Stimulated activated CD8-positive, alpha-beta memory T cell treated with anti-CD3 and anti-CD28 coated beads, Interleukin-15, amount 100 ng/mL, for 48 hours (primary cell): Measurements from ENCODE around the gene KRTCAP3.

Experiments
- DNase-seq, 2 donors: peaks; one replicate each; pipeline ENCODE4 v3.0.0-alpha.2; 2020; ENCODE audit warnings: low read depth in 2 of 2

KRTCAP3 gene

DNA sequence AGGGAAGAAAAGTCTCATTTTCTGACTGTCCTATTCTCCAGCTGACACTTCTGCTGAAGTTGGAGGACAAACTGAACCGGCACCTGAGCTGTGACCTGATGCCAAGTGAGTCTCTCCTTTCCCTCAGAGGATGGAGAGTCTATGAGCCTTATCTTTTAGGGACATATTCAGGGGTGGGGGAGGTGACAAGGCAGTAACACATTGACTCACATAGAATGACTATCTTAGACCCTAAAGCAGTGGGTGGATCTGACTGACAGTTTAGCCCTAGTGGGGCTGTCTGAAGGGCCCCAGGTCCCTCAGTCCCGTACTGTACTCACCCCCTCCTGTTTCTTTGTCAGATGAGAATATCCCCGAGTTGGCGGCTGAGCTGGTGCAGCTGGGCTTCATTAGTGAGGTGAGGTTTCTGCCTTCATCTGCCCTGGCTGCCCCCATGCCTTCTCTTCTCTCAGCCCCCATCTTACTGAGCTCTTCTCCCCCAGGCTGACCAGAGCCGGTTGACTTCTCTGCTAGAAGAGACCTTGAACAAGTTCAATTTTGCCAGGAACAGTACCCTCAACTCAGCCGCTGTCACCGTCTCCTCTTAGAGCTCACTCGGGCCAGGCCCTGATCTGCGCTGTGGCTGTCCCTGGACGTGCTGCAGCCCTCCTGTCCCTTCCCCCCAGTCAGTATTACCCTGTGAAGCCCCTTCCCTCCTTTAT, 805 bp upstream of the KRTCAP3 start:
- no peak for DNase-seq

DNA sequence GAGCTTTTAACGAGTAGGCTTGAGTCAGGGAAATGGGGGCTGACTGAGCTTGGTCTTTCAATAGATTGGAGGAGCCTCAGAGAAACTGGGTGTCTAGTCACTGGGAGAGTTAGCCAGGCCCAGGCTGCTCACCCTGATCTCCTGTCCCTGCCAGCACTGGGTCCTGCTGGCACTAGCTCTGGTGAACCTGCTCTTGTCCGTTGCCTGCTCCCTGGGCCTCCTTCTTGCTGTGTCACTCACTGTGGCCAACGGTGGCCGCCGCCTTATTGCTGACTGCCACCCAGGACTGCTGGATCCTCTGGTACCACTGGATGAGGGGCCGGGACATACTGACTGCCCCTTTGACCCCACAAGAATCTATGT, 720 bp downstream of the KRTCAP3 start:
- no peak for DNase-seq

DNA sequence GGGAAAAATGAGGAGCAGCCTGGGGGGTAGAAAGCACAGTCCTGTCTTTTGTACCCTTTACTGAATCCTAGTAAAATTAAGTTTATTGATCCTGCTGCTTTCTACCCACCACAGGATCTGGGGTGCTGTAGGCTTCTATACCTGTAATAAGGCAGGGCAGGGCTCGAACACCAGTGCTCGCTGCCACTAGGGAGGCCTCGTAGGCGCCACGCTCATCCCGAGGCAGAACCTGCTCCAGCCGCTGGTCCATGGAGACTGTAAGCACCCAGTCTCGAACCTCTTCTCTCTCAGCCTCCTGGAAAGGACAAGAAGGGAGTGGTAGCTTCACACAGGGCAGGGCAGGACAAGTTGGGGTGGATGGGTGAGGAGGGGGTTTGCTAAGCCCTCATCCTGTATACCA, 3.0 kb downstream of the KRTCAP3 start:
- DNase-seq, result no peak

DNA sequence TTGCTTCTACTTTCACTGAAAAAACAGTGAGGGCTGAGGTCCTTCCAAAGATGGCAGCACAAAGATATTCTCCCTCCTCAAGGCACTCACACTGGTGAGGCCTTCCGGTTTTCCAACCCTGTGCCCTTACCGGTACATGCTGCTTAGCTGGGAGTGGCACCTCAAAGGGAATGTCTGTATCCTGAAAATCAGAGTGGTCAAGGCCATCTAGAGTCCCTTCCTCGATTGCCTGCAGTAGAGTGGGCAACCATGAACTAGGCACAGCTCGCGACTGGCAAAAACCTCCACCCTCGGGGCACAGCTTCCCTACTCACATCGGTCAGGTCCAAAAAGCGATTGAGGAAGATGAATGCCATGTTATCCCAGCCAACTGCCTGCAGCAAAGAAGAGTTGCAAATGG, 3.4 kb downstream of the KRTCAP3 start:
- no peak for DNase-seq

DNA sequence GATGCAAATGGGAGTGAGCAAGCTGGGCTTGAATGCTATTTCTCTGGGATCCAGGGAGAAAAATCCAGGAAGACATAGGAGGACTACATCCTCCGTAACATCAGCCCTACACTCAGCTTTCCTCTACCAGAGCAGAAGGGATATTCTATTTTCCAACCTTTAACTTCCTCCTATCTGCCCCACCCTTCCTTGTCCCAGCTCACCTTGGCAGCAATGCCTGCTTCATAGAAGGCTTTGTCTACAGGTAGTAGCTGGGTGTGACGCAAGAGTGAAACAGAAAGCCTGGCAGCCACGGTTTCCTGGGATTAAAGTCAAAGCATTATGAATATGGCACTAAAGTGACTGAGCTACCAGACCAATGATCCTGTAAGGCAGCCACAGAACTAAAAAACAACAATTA, 3.9 kb downstream of the KRTCAP3 start:
- DNase-seq, result no peak

DNA sequence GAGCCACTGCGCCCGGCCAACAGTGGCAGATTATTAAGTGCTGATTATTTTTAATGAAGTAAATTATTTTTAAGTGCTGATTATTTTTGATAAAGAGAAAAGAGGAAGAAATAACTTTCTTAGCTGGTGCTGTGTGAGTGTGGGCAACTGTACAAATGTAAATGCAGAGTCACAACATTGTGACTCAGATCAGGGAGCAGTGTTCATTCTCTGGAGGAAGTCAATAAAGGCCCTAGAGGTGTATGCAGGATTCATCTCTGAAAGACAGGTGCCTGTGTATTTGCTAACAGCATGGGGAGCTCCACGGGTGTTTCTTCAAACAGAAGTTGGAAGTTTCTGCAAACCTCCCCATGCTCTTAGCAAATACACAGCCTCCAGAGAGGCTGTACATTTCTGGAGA, 6.2 kb downstream of the KRTCAP3 start:
- DNase-seq, result no peak

DNA sequence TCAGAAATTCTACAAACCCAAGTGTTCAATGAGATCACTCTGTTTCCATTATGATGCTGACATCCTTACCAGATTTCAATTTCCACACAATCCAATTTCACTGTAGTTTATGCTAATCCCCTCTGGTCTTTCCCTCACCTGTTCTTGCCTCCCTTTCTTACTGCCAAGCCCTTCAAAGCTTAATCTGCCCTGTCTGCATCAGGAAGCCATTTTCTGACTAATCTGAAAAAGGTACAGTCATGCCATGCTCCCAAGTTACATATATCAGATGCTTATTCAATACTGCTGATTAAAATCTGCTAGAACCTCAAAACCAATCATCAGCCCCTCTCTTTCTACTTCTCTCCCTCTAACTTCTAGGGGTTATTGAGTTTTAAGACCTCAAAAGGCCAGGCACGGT, 8.9 kb downstream of the KRTCAP3 start:
- no peak for DNase-seq

DNA sequence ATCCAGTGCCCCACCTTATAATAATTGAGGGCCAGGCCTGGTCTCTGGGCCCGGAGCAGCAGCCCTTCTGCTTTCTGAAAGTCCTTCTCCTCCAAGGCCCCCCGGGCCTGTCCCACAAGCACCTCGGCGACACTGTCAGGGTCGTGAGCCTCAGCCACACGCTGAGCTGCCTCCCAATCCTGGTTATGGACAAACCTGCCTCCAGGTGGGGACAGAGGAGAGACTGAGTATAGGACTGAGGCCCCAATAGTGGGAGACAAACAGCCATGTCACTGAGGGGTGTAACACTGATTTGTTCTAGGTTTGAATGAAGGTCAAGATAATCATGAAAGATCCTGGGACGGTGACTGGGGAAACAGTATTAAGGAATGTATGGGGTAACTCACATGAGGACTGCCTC, 11.8 kb downstream of the KRTCAP3 start:
- no peak for DNase-seq

DNA sequence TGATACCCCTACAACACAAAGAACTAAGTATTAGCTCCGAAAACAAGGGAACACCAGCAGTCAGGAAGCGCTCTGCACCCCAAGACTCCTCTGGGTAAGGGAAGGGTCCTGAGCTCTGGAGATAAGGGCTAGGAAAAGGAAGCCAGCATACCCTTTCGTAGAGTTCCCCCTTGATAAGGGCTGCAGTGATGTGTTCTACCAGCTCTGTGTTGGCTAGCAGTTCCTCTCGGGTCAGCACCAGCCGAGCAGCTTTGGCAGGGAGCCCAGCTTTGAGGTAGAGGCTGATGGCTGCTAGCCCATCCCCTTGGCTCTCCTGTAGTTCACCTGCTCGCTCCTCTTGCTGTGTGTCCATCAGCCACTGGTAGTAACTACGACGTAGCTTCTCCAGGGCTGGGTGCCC, 18.9 kb downstream of the KRTCAP3 start:
- DNase-seq, result no peak

DNA sequence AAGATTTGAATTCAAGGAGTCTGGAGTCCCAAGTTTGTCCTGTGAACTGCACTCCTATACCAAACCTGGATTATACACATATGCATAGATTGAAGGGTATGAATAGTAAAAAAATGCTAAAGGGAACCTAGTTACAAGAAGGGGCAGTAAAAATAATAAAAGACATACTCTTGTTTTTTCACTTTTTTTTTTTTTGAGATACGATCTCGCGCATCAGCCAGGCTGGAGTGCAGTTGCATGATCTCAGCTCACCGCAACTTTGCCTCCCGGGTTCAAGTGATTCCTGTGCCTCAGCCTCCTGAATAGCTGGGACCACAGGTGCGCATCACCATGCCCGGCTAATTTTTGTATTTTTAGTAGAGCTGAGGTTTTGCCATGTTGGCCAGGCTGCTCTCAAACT, 22.3 kb downstream of the KRTCAP3 start:
- DNase-seq, result no peak

DNA sequence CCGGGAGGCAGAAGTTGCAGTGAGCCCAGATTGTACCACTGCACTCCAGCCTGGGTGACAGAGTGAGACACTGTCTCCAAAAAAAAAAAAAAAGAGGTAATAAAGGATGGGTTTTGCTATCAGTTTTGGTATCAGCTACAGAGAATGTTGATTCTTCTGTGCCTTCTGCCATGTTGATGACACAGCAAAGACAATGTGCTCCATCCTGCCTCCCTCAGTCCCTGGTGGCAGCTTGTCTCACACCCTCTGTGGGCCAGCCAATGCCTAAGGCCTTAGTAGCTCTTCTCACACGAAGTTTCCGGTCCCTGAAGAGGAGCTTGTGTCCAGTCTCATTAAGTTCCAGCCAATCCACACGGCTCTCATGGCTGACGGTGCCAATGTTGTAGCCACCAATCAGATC, 29.8 kb downstream of the KRTCAP3 start:
- no peak for DNase-seq

DNA sequence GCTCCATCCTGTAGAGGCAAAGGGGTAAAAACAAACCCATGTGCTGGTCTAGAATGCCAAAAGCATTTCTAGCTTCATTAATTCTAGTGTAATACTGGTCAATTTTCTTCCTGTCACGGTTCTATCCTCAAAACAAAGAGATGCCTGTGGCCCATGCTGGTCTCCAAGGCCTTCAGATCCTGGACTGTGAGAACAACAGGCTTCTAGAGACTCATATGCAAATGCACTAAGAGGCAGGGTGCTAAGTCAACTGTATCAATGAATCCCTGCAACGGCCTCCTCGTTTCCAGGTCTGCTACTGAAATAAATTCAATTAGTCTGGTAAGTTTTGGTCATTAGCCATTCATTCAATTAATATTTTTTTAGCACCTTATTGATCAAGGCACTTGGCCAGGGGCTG, 43.3 kb downstream of the KRTCAP3 start:
- DNase-seq, result no peak

DNA sequence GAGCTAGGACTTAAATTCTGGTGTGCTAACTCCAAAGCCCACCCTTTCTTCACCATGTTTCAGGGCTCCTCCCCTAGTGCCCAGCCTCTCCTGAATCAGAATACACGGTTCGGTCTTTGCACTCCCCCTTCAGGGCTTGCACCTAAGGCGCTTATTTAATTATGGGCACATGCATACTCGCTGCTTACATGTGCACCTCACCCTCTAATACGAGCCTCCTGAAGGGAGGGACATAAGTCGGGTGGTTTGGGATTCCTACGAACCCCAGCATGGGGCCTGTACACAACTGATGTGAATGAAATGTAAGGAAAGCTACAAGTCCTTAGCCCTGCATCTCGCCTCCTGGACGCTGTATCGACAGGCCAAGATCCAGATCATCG, 46.9 kb downstream of the KRTCAP3 start:
- DNase-seq, result no peak

DNA sequence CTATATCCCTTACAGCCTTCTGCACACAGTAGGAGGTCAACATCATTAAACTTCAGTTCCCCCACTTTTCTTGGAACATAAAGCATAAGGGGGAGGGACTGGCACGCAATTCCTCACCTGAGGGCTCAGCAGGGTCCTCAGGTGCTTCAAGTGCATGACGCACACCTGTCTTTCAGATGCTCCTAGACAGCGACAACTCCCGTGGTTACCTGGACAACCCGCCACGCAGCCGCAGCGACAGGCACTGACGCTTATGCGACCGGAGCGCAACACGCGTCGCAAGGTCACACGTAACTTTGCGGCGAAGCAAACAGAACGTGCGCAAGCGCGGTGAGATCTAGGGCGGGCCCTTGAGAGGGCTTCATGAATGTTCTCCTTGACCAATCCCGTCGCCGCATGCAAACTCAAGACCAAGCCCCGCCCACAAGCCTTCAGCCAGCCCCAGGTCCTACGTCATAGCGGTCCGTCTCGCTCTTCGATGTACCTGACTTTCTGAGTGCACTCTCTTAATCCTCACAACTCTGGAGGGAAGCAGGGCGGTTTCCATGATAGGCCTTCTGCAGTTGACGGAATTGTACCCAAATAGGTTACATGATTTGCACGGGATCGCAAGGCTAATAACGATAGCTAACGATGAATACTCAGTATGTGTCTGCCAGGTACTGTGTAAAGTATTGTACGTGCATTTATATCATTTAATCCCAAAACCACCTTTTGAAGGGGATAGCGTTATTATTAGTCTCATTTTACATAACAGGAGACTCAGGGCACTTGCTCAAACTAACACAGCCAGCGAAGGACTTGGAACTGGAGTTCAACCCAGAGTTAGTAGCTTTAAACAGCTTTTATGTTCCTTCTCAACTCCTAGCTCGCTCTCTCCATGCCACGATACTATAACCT, 47.6 kb downstream of the KRTCAP3 start, which contains the start of gene IFT172:
Gene IFT172 (minus strand): TSS at position 246 of the 900 bp plus-strand sequence. CDS start 90 bp downstream, at position 156.
- DNase-seq, result peak; percentile 98 to 99

DNA sequence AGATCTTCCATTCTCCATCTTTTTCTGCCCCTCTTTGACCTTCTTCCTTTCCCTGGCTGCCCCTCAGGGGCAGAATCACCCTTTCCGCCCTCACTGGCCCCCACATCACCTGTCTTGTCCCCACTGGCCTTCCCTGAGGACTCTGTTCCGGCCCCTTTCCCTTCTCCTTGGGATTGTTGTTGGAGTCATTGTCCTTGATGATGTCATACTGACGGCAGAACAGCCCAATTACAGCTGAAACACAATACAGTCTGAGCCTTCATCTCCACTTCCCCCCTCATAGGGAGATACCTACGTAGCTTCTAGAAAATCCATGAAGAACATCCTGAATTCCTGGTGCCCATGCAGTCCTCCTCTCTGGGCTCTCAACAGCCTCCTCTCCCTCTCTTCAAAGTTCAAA, 50.4 kb downstream of the KRTCAP3 start:
- DNase-seq, result no peak

DNA sequence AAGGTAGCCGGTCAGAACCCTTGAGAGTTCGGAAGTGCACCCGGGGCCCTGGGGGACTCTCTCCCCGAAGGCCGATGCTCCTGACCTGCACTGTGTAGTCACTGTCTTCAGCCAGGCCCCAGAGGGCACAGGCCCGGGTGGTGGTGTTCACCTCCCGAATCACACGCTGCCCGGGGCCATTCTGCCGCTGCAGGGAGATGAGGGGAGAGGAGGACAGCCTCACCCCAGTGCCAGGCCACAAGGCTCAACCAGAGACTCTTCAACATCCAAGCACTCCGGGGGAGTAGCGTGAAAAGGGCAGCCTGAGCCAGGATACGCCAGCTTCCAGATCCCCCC, 51.7 kb downstream of the KRTCAP3 start:
- no peak for DNase-seq
